ENCODE data around the gene USP21. TPM values are rescaled to one million over a fixed set of nuclear protein-coding genes. Genes with fewer than 3 reads are reported as not detected.

Gene USP21
- total and polyA plus RNA-seq, 2 of the 13 experiments (the other 11 are each of a cell fraction or from before 2014, with no cell fraction given), result 10.1 to 33.1 TPM

- TF ChIP-seq, protein P1, sequence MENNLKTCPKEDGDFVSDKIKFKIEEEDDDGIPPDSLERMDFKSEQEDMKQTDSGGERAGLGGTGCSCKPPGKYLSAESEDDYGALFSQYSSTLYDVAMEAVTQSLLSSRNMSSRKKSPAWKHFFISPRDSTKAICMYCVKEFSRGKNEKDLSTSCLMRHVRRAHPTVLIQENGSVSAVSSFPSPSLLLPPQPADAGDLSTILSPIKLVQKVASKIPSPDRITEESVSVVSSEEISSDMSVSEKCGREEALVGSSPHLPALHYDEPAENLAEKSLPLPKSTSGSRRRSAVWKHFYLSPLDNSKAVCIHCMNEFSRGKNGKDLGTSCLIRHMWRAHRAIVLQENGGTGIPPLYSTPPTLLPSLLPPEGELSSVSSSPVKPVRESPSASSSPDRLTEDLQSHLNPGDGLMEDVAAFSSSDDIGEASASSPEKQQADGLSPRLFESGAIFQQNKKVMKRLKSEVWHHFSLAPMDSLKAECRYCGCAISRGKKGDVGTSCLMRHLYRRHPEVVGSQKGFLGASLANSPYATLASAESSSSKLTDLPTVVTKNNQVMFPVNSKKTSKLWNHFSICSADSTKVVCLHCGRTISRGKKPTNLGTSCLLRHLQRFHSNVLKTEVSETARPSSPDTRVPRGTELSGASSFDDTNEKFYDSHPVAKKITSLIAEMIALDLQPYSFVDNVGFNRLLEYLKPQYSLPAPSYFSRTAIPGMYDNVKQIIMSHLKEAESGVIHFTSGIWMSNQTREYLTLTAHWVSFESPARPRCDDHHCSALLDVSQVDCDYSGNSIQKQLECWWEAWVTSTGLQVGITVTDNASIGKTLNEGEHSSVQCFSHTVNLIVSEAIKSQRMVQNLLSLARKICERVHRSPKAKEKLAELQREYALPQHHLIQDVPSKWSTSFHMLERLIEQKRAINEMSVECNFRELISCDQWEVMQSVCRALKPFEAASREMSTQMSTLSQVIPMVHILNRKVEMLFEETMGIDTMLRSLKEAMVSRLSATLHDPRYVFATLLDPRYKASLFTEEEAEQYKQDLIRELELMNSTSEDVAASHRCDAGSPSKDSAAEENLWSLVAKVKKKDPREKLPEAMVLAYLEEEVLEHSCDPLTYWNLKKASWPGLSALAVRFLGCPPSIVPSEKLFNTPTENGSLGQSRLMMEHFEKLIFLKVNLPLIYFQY (CRISPR knock-in tag; IDR thresholded peaks at IDR 0.05; ENCODE audit: borderline replicate concordance), result no peak
- no peak for TF ChIP-seq NR2F6 (IDR thresholded peaks at IDR 0.05)
- no peak for TF ChIP-seq NR2F6 (CRISPR knock-in tag; IDR thresholded peaks at IDR 0.05)
- TF ChIP-seq, protein P2, sequence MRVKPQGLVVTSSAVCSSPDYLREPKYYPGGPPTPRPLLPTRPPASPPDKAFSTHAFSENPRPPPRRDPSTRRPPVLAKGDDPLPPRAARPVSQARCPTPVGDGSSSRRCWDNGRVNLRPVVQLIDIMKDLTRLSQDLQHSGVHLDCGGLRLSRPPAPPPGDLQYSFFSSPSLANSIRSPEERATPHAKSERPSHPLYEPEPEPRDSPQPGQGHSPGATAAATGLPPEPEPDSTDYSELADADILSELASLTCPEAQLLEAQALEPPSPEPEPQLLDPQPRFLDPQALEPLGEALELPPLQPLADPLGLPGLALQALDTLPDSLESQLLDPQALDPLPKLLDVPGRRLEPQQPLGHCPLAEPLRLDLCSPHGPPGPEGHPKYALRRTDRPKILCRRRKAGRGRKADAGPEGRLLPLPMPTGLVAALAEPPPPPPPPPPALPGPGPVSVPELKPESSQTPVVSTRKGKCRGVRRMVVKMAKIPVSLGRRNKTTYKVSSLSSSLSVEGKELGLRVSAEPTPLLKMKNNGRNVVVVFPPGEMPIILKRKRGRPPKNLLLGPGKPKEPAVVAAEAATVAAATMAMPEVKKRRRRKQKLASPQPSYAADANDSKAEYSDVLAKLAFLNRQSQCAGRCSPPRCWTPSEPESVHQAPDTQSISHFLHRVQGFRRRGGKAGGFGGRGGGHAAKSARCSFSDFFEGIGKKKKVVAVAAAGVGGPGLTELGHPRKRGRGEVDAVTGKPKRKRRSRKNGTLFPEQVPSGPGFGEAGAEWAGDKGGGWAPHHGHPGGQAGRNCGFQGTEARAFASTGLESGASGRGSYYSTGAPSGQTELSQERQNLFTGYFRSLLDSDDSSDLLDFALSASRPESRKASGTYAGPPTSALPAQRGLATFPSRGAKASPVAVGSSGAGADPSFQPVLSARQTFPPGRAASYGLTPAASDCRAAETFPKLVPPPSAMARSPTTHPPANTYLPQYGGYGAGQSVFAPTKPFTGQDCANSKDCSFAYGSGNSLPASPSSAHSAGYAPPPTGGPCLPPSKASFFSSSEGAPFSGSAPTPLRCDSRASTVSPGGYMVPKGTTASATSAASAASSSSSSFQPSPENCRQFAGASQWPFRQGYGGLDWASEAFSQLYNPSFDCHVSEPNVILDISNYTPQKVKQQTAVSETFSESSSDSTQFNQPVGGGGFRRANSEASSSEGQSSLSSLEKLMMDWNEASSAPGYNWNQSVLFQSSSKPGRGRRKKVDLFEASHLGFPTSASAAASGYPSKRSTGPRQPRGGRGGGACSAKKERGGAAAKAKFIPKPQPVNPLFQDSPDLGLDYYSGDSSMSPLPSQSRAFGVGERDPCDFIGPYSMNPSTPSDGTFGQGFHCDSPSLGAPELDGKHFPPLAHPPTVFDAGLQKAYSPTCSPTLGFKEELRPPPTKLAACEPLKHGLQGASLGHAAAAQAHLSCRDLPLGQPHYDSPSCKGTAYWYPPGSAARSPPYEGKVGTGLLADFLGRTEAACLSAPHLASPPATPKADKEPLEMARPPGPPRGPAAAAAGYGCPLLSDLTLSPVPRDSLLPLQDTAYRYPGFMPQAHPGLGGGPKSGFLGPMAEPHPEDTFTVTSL (CRISPR knock-in tag; IDR thresholded peaks at IDR 0.05; ENCODE audit: borderline replicate concordance), result 0 out of 2 replicates have a peak, but pooled peaks have one; percentile 23
- TF ChIP-seq NFRKB (IDR thresholded peaks at IDR 0.05), result peak; percentile 72
- no peak for TF ChIP-seq SNAPC2 (CRISPR knock-in tag; IDR thresholded peaks at IDR 0.05)
- TF ChIP-seq ZNF766 (CRISPR knock-in tag; IDR thresholded peaks at IDR 0.05; ENCODE audit: borderline replicate concordance), result no peak
- no peak for TF ChIP-seq HDAC6 (IDR thresholded peaks at IDR 0.05; ENCODE audit: low read depth, low read length)
- TF ChIP-seq MYC (CRISPR knock-in tag; IDR thresholded peaks at IDR 0.05; ENCODE audit: borderline replicate concordance), result 0 out of 2 replicates have a peak, but pooled peaks have one; percentile 26
- TF ChIP-seq ZNF770 (CRISPR knock-in tag; IDR thresholded peaks at IDR 0.05), result no peak
- TF ChIP-seq DZIP1 (CRISPR knock-in tag; IDR thresholded peaks at IDR 0.05), result no peak
- TF ChIP-seq RAD21 (CRISPR knock-in tag; IDR thresholded peaks at IDR 0.05), result no peak
- TF ChIP-seq MEIS1 (CRISPR knock-in tag; IDR thresholded peaks at IDR 0.05; ENCODE audit: borderline replicate concordance), result no peak
Measured at GRCh38 chr1:161159087-161159912, at the start of gene USP21 (continued).
